GM18507 (cell line): Measurements from ENCODE around the gene PDE5A.
"Not testable (repeated sequence)": the region's sequence is repeated elsewhere in the genome, so short reads cannot be mapped to it uniquely, and the experiment has no call there.

Source experiments
- DNase-seq: peaks from one replicate; pipeline ENCODE4 v3.0.0; 2011; ENCODE audit warnings: low read depth; ENCODE audit not compliant: insufficient read length; ENCODE audit errors: extremely low spot score
- FAIRE-seq: peaks from 2 replicates; lab custom pipeline; 2011; peaks lifted over from hg19 to GRCh38; lab: Jason Lieb, UNC

Gene PDE5A

GRCh38 chr4:119489305-119489704 is 139.3 kb downstream of the PDE5A start:
- no peak for FAIRE-seq
- DNase-seq = no peak

- DNase-seq = no peak
- FAIRE-seq = no peak
Observed at GRCh38 chr4:119480331-119480730, 148.3 kb downstream of the PDE5A start.

GRCh38 chr4:119479835-119480234 is 148.8 kb downstream of the PDE5A start:
- FAIRE-seq (no peak), DNase-seq (no peak)

GRCh38 chr4:119479180-119479808 is 149.3 kb downstream of the PDE5A start:
- FAIRE-seq (no peak), DNase-seq (no peak)

GRCh38 chr4:119478446-119479179 is 150.0 kb downstream of the PDE5A start:
- no peak for DNase-seq
- FAIRE-seq = no peak

GRCh38 chr4:119477412-119478053 is 151.1 kb downstream of the PDE5A start:
- DNase-seq (no peak), FAIRE-seq (no peak)

- DNase-seq (no peak), FAIRE-seq (peak; percentile 9)
Observed at GRCh38 chr4:119471259-119471658, 157.3 kb downstream of the PDE5A start.

GRCh38 chr4:119470737-119471063 is 157.9 kb downstream of the PDE5A start:
- FAIRE-seq = peak; percentile 33
- not testable (repeated sequence) for DNase-seq

- DNase-seq = not testable (repeated sequence)
- FAIRE-seq = peak; percentile 57
Observed at GRCh38 chr4:119470021-119470736, 158.4 kb downstream of the PDE5A start.

GRCh38 chr4:119469039-119469438 is 159.6 kb downstream of the PDE5A start:
- FAIRE-seq, DNase-seq: not testable (repeated sequence)

GRCh38 chr4:119462733-119463132 is 165.9 kb downstream of the PDE5A start:
- FAIRE-seq, DNase-seq: not testable (repeated sequence)

- FAIRE-seq, DNase-seq: not testable (repeated sequence)
Observed at GRCh38 chr4:119455734-119456133, 172.9 kb downstream of the PDE5A start.

- FAIRE-seq (peak; percentile 62), DNase-seq (peak; percentile 79)
Observed at GRCh38 chr4:119454491-119455270, 173.9 kb downstream of the PDE5A start.

GRCh38 chr4:119454151-119454490 is 174.5 kb downstream of the PDE5A start:
- FAIRE-seq, DNase-seq: not testable (repeated sequence)

GRCh38 chr4:119453286-119453685 is 175.3 kb downstream of the PDE5A start:
- DNase-seq, FAIRE-seq: not testable (repeated sequence)

- not testable (repeated sequence) for DNase-seq, FAIRE-seq
Observed at GRCh38 chr4:119449851-119450250, 178.8 kb downstream of the PDE5A start.
